ENCODE measurements around the gene TUBGCP5.

Gene TUBGCP5

DNA sequence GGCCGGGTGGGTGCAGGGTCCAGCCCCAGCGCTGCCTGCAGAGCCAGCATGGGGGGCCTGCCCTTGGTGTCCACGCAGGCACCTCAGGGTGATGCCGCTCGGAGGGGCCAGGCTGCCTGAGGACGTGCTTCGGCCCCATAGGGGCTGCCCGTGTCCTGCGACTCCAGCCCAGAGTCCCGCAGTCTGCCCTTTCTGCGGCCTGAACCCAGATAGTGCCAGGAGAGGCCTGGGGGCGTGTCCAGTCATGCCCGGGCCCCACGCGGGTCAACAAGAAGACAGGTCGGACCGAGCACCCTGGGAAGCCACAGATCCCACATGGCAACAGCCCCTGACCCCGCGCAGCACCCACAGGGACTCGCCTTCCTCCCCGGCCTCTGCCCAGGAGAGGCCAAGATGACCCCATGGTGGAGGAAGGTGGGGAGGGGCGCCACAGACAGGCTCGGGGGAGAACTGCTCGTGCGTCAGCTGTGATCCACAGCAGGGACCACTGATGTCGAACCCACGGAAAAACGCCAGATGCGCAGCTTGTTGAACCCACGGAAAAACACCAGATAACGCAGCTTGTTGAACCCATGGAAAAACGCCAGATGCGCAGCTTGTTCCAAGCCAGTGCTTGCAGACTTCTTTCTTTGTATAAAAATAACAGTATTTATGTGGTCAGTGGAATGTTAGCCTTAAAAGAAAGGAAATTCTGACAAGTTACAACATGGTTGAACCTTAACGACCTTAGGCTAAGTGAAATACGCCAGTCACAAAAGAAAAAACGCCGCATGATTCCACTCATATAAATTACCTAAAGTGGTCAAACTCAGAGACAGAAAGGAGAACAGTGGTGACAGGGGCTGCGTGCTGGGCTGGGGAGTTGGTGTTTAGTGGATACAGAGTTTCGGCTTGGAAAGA, 87.7 kb downstream of the TUBGCP5 start:
- no peak for DNase-seq

DNA sequence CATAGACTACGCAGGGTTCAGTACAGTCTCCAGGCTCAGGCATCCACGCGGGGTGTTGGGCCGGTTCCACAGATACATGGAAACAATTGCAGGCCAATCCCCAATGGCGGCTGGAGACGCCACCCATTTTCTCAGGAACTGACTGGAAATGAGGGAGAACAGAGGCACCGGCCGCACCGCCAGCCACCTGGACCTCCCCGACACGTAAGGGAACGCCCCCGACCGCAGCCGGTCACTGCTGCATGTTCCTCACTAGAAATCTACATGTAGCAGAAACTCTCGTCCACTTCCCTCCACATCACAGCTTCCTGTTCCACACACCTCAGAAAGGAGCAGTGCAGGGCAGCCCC, 88.4 kb downstream of the TUBGCP5 start:
- no peak for DNase-seq

DNA sequence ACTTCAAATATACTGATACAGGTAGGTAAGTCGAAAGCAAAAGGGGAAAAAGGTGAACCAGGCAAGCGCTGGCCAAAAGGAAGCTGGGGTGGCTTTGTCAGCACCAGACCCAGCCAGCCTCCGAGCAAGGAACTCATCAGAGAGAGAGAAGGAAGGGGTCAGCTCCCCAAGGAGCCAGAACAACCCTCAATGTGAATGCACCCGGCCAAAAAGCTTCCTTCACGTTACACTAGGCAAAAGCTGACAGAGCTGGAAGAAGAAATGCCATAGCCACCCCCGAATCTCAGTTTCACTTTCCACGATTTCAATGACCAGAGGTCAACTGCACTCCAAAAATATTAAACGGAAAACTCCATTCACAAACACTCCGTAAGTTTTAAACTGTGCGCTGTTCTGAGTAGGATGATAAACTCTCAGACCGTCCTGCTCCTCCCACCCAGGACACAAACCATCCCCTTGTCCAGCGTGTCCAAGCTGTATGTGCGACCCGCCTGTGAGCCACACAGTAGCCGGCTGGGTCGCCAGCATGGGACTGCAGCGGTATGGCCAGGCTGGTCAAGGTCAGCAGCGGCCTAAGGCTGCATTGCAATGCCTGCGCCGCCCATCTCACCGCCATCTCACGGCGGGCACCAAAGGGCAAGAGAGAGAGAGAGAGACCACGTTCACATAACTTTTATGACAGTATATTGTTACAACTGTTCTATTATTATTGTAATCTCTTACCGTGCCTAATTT, 88.9 kb downstream of the TUBGCP5 start:
- no peak for DNase-seq

All from CD4-positive, alpha-beta T cell treated with Interleukin-21 for 1 hour (primary cell).